AG04449 (cell line): Measurements from ENCODE around the gene WWP2.
"Not testable (repeated sequence)": the region's sequence is repeated elsewhere in the genome, so short reads cannot be mapped to it uniquely, and the experiment has no call there.

ENCODE experiments used
- CTCF ChIA-PET: fragments of 350-600 bp; formaldehyde crosslinking; extraction: SDS; loops from one replicate; lab custom pipeline; 2021; ENCODE audit warnings: antibody characterized with exemption; lab: Yijun Ruan, JAX
- POLR2A ChIA-PET: fragments of 400-600, 350-600 bp; formaldehyde crosslinking; extraction: SDS; loops from one replicate; lab custom pipeline; 2020; ENCODE audit warnings: antibody characterized with exemption, inconsistent platforms; lab: Yijun Ruan, JAX
- DNase-seq: peaks from one replicate; pipeline ENCODE4 v3.0.0-alpha.2; 2010; ENCODE audit warnings: low read depth, low spot score
- H3K4me3 ChIP-seq: 2 replicates; pipeline ENCODE4 v1.5.1; 2011; ENCODE audit warnings: low read depth, mild to moderate bottlenecking, control low read depth, low read length
- TF ChIP-seq, protein P1 (sequence below): IDR thresholded peaks from one replicate; pipeline ENCODE4 v1.5.1; 2011; ENCODE audit warnings: mild to moderate bottlenecking, moderate library complexity, low read length, control low read depth, inconsistent platforms; ENCODE audit not compliant: insufficient read depth; ENCODE audit errors: missing control alignments

WWP2 gene

GRCh38 chr16:69727916-69728270 lies 34.2 kb upstream of the WWP2 start:
- POLR2A ChIA-PET: interaction anchor here (1.1 to 3.4 kb wide), 2 partner anchors 13 to 26 kb away, joined by 3 to 11 read pairs; partner anchors contain the start of gene NOB1
- CTCF ChIA-PET: interaction anchor here (1.4 to 9.6 kb wide), 3 partner anchors 19 to 332 kb away, joined by 6 to 69 read pairs (median 6); partner anchors contain the start of gene NOB1
- no peak overlapping the region for H3K4me3 ChIP-seq
- no peak for DNase-seq
- TF ChIP-seq, protein P1, sequence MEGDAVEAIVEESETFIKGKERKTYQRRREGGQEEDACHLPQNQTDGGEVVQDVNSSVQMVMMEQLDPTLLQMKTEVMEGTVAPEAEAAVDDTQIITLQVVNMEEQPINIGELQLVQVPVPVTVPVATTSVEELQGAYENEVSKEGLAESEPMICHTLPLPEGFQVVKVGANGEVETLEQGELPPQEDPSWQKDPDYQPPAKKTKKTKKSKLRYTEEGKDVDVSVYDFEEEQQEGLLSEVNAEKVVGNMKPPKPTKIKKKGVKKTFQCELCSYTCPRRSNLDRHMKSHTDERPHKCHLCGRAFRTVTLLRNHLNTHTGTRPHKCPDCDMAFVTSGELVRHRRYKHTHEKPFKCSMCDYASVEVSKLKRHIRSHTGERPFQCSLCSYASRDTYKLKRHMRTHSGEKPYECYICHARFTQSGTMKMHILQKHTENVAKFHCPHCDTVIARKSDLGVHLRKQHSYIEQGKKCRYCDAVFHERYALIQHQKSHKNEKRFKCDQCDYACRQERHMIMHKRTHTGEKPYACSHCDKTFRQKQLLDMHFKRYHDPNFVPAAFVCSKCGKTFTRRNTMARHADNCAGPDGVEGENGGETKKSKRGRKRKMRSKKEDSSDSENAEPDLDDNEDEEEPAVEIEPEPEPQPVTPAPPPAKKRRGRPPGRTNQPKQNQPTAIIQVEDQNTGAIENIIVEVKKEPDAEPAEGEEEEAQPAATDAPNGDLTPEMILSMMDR: no peak

DNA sequence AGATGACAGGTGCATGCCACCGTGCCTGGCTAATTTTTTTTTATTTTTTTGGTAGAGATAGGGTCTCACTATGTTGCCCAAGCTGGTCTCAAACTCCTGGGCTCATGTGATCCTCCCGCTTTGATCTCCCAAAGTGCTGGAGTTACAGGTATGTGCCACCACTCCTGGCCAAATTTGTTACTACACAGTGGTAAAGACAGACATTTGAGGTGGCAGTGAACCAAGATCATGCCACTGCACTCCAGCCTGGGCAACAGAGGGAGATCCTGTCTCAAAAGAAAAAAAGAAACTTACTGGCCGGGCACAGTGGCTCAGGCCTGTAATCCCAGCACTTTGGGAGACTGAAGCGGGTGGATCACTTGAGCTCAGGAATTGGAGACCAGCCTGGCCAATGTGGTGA lies 33.1 kb upstream of the WWP2 start:
- not testable (repeated sequence) for DNase-seq, H3K4me3 ChIP-seq
- ChIA-PET CTCF (interaction anchor here (1.7 to 9.6 kb wide), 2 partner anchors 20 to 25 kb away, joined by 6 to 69 read pairs; partner anchors contain the start of gene NOB1), POLR2A (interaction anchor here (3.4 kb wide), 1 partner anchor 25 kb away, joined by 11 read pairs; the partner anchor contains the start of gene NOB1)

DNA sequence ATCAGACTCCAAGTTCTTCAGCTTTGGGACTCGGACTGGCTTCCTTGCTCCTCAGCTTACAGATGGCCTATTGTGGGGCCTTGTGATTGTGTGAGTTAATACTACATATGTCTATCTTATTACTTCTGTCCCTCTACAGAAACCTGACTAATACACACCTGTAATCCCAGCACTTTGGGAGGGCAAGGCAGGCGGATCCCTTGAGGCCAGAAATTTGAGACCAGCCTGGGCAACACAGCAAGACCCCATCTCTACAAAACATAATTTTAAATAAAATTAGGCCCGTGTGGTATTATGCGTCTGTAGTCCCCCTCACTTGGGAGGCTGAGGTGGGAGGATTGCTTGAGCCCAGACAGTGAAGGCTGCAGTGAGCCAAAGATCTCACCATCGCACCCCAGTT lies 30.9 kb upstream of the WWP2 start:
- ChIA-PET POLR2A (interaction anchor here (0.6 kb wide), 1 partner anchor 91 kb away, joined by 3 read pairs; no protein-coding TSS in a partner anchor), CTCF (interaction anchor here (2.1 kb wide), 1 partner anchor 23 kb away, joined by 8 read pairs; the partner anchor contains the start of gene NOB1)
- not testable (repeated sequence) for H3K4me3 ChIP-seq, DNase-seq

- no peak for DNase-seq
- no peak overlapping the region for H3K4me3 ChIP-seq
- POLR2A ChIA-PET: no interaction called here
- TF ChIP-seq, protein P1: no peak
- CTCF ChIA-PET: interaction anchor here (2.1 kb wide), 1 partner anchor 23 kb away, joined by 8 read pairs; the partner anchor contains the start of gene NOB1
These were observed 30.0 kb upstream of the WWP2 start for GRCh38 chr16:69732101-69732500.

DNA sequence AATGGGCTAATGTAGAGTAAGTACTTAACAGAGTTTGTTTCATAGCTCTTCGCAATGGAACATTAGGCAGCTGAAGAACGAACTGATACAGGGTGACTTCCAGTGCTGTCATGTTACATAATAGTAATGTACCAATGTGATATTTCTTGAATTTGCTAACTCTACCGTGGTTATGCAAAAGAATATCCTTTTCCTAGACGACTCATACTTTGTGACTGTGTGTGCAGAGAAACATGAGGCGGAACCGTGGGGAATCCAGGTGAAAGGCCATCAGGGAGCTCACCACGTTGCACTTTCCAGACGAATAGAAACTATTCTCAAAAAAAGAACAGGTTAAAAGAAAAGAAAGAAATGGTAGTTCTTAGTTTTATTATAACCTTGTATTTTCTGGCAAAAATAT lies 20.6 kb upstream of the WWP2 start:
- H3K4me3 ChIP-seq: no peak overlapping the region
- ChIA-PET CTCF (interaction anchor here (0.8 to 4.8 kb wide), 3 partner anchors 12 to 32 kb away, joined by 3 to 52 read pairs (median 4); partner anchors contain the start of genes NOB1 and NQO1), POLR2A (interaction anchor here (0.8 to 1.2 kb wide), 2 partner anchors 14 to 16 kb away, joined by 3 read pairs; partner anchors contain the start of gene NQO1)
- no peak for DNase-seq
- TF ChIP-seq, protein P1: no peak

GRCh38 chr16:69741951-69742904 lies 19.9 kb upstream of the WWP2 start:
- H3K4me3 ChIP-seq: no peak overlapping the region
- ChIA-PET CTCF (interaction anchor here (0.8 to 4.8 kb wide), 3 partner anchors 11 to 33 kb away, joined by 3 to 52 read pairs (median 4); partner anchors contain the start of genes NOB1 and NQO1), POLR2A (interaction anchor here (1.2 kb wide), 1 partner anchor 16 kb away, joined by 3 read pairs; the partner anchor contains the start of gene NQO1)
- TF ChIP-seq, protein P1: no peak
- no peak for DNase-seq
